Gastrocnemius medialis (tissue), 4 donors: ENCODE measurements around the gene RARA. TPM values are rescaled to one million over a fixed set of nuclear protein-coding genes. Genes with fewer than 3 reads are reported as not detected.
A peak's percentile ranks its signal among the peaks of the same experiment; 100 is the strongest.

Experiments
- ATAC-seq, 2 donors: fragments of 150-250 bp; one replicate each; pipeline ENCODE4 v1.9.1; 2016
- DNase-seq, 2 donors: peaks; one replicate each; pipeline ENCODE4 v3.0.0-alpha.2; 2019
- H3K27ac ChIP-seq, 4 donors: fragments of 200-600 bp; sonication (generic); 1 replicate in 1 of 4; 2 replicates in 3 of 4; pipeline ENCODE4 v1.5.1; 2016 to 2018; ENCODE audit warnings: mild to moderate bottlenecking in 2 of 4, moderate library complexity in 1 of 4
- H3K27me3 ChIP-seq, 3 donors: fragments of 200-600 bp; sonication (generic) in 2 of 3; 1 replicate in 1 of 3; 2 replicates in 2 of 3; pipeline versions ENCODE4 v1.5.1 to v1.6.0; 2016 to 2019; ENCODE audit warnings: mild to moderate bottlenecking in 1 of 3, moderate library complexity in 1 of 3
- H3K36me3 ChIP-seq, 2 donors: fragments of 200-600 bp; sonication (generic) in 1 of 2; one replicate each; pipeline ENCODE4 v1.5.1; 2017 to 2018
- H3K4me1 ChIP-seq, 2 donors: fragments of 200-600 bp; sonication (generic) in 1 of 2; one replicate each; pipeline ENCODE4 v1.5.1; 2016 to 2017; ENCODE audit warnings: mild to moderate bottlenecking in 2 of 2
- H3K4me3 ChIP-seq, 4 donors: fragments of 200-600 bp; sonication (generic) in 3 of 4; 1 replicate in 1 of 4; 2 replicates in 3 of 4; pipeline ENCODE4 v1.5.1; 2016 to 2019; ENCODE audit warnings: mild to moderate bottlenecking in 2 of 4
- H3K9me3 ChIP-seq, 3 donors: fragments of 200-600 bp; sonication (generic) in 2 of 3; 1 replicate in 1 of 3; 2 replicates in 2 of 3; pipeline ENCODE4 v1.5.1; 2016 to 2019
- POLR2A ChIP-seq, 2 donors: fragments of 450-650 bp; IDR thresholded peaks; one replicate each; pipeline ENCODE4 v1.6.1; 2017; ENCODE audit warnings: antibody characterized with exemption in 2 of 2, mild to moderate bottlenecking in 2 of 2, moderate library complexity in 2 of 2
- in situ Hi-C, 4 donors: fragments of 200-750 bp; cut with MboI; loops; one replicate each; pipeline versions ENCODE4 v1.15.0 to v1.8.0; 2017; ENCODE audit warnings: low sequenced_read_pairs in 4 of 4
- intact Hi-C: fragments of 100-400 bp; cut with DNase I; formaldehyde crosslinking; loops from one replicate; pipeline ENCODE4 v1.15.1; 2023; ENCODE audit warnings: low total_unique reads
- total RNA-seq, 4 donors: library from RNA; depleted of rRNA; stranded (reverse); fragments of >200 nt; gene quantifications; one replicate each; pipeline versions ENCODE4 v1.1.0 to v1.2.3, GENCODE V29; 2016
- TF ChIP-seq, protein P1 (sequence below), 5 experiments: fragments of 450-650 bp in 3 of 5; fragments of 200-600 bp in 2 of 5; sonication (generic) in 2 of 5; IDR thresholded peaks in 4 of 5; conservative IDR thresholded peaks in 1 of 5; 1 replicate in 4 of 5; 2 replicates in 1 of 5; pipeline ENCODE4 v1.5.1; 2016 to 2019; ENCODE audit warnings: antibody characterized with exemption in 5 of 5, mild to moderate bottlenecking in 3 of 5, moderate library complexity in 3 of 5

Gene RARA
- total RNA-seq, 4 donors from 2014 or later, result 20.3 to 67.0 (median 48.4) TPM

DNA sequence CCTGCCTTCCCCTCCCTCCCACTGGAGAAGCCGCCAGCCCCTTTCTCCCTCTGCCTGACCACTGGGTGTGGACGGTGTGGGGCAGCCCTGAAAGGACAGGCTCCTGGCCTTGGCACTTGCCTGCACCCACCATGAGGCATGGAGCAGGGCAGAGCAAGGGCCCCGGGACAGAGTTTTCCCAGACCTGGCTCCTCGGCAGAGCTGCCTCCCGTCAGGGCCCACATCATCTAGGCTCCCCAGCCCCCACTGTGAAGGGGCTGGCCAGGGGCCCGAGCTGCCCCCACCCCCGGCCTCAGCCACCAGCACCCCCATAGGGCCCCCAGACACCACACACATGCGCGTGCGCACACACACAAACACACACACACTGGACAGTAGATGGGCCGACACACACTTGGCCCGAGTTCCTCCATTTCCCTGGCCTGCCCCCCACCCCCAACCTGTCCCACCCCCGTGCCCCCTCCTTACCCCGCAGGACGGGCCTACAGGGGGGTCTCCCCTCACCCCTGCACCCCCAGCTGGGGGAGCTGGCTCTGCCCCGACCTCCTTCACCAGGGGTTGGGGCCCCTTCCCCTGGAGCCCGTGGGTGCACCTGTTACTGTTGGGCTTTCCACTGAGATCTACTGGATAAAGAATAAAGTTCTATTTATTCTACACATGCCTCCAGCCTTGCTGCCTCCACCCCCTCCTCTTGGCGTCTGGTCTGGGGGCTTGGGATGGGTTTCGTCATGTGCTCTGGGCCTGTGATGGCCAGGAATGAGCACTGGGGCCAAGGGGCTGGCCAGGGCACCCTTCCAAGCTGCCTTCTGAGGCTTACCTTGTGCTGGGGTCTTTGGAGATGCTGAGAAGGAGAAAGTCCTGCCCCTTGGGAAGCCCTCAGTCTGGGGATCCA is 48.3 kb downstream of the RARA start:
- no peaks in the 10 kb centered on the region for H3K9me3 ChIP-seq
- no peaks in the 10 kb centered on the region for H3K27me3 ChIP-seq
- no peak for DNase-seq
- TF ChIP-seq POLR2A (IDR thresholded peaks at IDR 0.05), result no peak
- TF ChIP-seq, protein P1, sequence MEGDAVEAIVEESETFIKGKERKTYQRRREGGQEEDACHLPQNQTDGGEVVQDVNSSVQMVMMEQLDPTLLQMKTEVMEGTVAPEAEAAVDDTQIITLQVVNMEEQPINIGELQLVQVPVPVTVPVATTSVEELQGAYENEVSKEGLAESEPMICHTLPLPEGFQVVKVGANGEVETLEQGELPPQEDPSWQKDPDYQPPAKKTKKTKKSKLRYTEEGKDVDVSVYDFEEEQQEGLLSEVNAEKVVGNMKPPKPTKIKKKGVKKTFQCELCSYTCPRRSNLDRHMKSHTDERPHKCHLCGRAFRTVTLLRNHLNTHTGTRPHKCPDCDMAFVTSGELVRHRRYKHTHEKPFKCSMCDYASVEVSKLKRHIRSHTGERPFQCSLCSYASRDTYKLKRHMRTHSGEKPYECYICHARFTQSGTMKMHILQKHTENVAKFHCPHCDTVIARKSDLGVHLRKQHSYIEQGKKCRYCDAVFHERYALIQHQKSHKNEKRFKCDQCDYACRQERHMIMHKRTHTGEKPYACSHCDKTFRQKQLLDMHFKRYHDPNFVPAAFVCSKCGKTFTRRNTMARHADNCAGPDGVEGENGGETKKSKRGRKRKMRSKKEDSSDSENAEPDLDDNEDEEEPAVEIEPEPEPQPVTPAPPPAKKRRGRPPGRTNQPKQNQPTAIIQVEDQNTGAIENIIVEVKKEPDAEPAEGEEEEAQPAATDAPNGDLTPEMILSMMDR (IDR thresholded peaks at IDR 0.05 in 4 of 5, conservative IDR thresholded peaks at IDR 0.05 in 1 of 5), result no peak
- in situ Hi-C loops, result loop anchor here in 3 of 4 donors (5.0 to 25.0 kb wide), 4 partner anchors 55 to 152 kb away; partner anchors contain the start of gene WIPF2 (in 1 of the 3)
- peaks cover 4 to 10% of the 10 kb centered on the region in 2 donors for H3K4me1 ChIP-seq
- ATAC-seq, result no peak
- H3K4me3 ChIP-seq, result no peak overlapping the region
- intact Hi-C loops, result loop anchor here (5.0 to 10.0 kb wide), 2 partner anchors 40 to 152 kb away; no protein-coding TSS in a partner anchor
- H3K36me3 ChIP-seq, result peaks cover 0 to 37% of the 10 kb centered on the region in 2 donors
- H3K27ac ChIP-seq, result peak overlapping the region; percentile 33 to 69 (median 52)

DNA sequence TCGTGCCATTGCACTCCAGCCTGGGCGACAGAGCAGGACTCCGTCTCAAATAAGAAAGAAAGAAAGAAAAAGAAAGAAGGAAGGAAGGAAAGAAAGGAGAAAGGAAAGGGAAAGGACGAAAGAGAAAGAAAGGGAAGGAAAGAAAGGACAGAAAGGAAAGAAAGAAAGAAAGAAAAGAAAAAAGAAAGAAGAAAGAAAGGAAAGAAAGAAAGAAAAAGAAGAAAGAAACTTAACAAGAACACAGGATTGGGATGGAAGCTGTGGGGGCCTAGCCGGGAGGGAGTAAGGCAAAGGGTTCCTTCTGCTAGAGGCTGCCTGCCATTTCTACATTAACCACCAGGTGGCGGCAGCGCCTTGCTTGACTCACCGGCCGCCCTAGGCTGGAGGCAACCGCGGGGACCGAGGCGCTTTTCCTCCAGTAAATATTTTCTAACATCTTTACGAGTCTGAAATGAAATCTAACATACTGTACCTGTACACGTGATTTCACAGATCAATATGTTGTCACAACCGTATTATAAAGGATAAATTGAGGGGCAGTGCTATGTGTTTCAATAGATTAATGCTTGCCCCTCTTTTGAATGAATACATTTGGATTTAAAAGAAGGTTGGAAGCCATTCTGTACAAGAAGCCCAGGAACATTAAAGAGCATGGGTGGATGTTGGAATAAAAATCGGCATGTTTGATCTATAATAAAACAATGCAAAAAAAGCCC is 49.5 kb downstream of the RARA start:
- Histone ChIP-seq H3K27me3 (no peaks in the 10 kb centered on the region), H3K36me3 (peaks cover 0 to 27% of the 10 kb centered on the region in 2 donors), H3K4me3 (no peak overlapping the region), H3K27ac (peak overlapping the region in 3 of 4 donors; percentile 38 to 66 (median 55)), H3K9me3 (no peaks in the 10 kb centered on the region), H3K4me1 (peaks cover 6 to 10% of the 10 kb centered on the region in 2 donors)
- in situ Hi-C loops (loop anchor here in 3 of 4 donors (5.0 to 25.0 kb wide), 4 partner anchors 54 to 154 kb away; partner anchors contain the start of gene WIPF2 (in 1 of the 3)), intact Hi-C loops (loop anchor here (1.0 to 10.0 kb wide), 5 partner anchors 39 to 202 kb away; no protein-coding TSS in a partner anchor)
- ATAC-seq (peak; percentile 63 to 76), DNase-seq (peak; percentile 71 to 85)
- no peak for TF ChIP-seq POLR2A (IDR thresholded peaks at IDR 0.05)
- TF ChIP-seq, protein P1 (IDR thresholded peaks at IDR 0.05 in 4 of 5, conservative IDR thresholded peaks at IDR 0.05 in 1 of 5), result peak; percentile 95 to 98 (median 96)

DNA sequence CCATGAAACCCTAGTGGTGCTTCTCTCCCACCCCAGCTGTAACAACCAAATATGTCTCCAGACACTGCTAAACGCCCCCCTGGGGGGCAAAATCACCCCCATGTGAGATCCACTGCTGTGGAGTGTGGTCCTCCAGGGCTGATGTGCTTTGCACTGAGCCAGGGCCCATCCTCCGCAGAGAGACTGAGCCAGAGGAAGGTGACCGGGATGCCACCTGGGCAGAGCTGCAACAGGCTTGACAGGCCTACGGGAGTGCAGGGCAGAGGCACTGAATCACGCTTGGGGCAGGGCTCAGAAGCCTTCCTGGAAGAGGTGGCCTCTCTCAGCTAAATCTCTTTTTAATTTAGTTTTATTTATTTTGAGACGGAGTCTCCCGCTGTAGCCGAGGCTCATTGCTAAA is 51.1 kb downstream of the RARA start:
- DNase-seq, result no peak
- Histone ChIP-seq H3K4me3 (no peak overlapping the region), H3K27ac (no peak overlapping the region), H3K36me3 (peaks cover 0 to 16% of the 10 kb centered on the region in 2 donors), H3K27me3 (no peaks in the 10 kb centered on the region), H3K4me1 (peaks cover 6 to 7% of the 10 kb centered on the region in 2 donors), H3K9me3 (no peaks in the 10 kb centered on the region)
- intact Hi-C loops, result loop anchor here (5.0 kb wide), 1 partner anchor 72 kb away; no protein-coding TSS in a partner anchor
- in situ Hi-C loops, result loop anchor here in 1 of 4 donors (25.0 kb wide), 1 partner anchor 148 kb away; the partner anchor contains the start of gene WIPF2
- no peak for TF ChIP-seq POLR2A (IDR thresholded peaks at IDR 0.05)
- TF ChIP-seq, protein P1 (IDR thresholded peaks at IDR 0.05 in 4 of 5, conservative IDR thresholded peaks at IDR 0.05 in 1 of 5), result no peak
- no peak for ATAC-seq

DNA sequence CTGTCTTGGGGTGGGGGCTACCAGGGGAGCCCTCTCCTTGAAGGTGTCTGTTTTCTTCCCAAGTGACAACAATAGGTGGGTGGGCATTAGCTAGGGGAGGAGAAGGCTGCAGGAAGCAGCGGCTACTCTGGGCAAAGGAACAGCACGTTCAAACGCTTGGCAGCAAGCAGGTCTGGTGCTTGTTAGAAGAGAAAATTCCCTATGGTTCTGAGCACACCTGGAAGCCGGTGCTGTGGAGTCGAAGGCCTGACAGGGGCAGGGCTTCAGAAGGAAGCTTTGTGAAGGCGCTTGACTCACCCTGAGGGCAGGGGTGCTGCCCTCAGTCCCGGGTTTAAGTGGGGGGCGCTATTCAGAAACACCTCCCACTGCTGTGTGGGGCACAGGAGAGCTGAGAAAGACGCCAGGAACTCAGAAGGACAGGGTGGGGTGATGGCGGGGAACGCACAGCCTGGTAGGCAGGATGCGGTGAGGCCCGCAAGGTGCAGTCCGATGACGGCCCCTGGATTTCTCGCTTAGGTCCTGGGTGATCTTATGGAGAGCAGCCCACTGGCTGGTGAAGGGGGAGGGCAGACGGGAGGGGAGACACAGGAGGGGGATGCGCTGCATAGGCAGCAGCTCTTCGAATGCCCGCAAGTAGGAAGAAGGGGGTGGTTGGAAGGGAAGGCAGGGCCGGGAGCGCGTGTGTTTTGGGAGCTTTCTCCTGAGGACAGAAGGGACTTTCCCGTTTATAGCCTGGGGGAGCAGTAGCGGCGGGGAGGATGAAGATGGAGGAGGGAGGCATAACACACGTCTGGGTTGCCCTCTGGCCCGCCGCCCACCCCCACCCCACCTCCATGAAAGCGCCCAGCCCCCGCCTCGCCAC is 52.3 kb downstream of the RARA start:
- no peak for DNase-seq
- H3K27ac ChIP-seq, result no peak overlapping the region
- peaks cover 0 to 5% of the 10 kb centered on the region in 2 donors for H3K36me3 ChIP-seq
- TF ChIP-seq POLR2A (IDR thresholded peaks at IDR 0.05), result no peak
- TF ChIP-seq, protein P1 (IDR thresholded peaks at IDR 0.05 in 4 of 5, conservative IDR thresholded peaks at IDR 0.05 in 1 of 5), result no peak
- in situ Hi-C loops, result loop anchor here in 1 of 4 donors (25.0 kb wide), 1 partner anchor 149 kb away; the partner anchor contains the start of gene WIPF2
- ATAC-seq, result no peak
- H3K9me3 ChIP-seq, result no peaks in the 10 kb centered on the region
- intact Hi-C loops, result loop anchor here (5.0 kb wide), 1 partner anchor 71 kb away; no protein-coding TSS in a partner anchor
- H3K4me3 ChIP-seq, result no peak overlapping the region
- peaks cover 6% of the 10 kb centered on the region in 2 donors for H3K4me1 ChIP-seq
- no peaks in the 10 kb centered on the region for H3K27me3 ChIP-seq
